22Rv1 (cell line): ENCODE results near the gene DHTKD1.

Experiments
- H3K27ac ChIP-seq: fragments of 450-650 bp; 2 replicates; pipeline ENCODE4 v1.5.1; 2017
- ZFX ChIP-seq: fragments of 450-650 bp; IDR thresholded peaks from 2 replicates; pipeline ENCODE4 v1.6.1; 2017; ENCODE audit warnings: antibody characterized with exemption, borderline replicate concordance
- TF ChIP-seq, protein P1 (sequence below): fragments of 450-650 bp; IDR thresholded peaks from 2 replicates; pipeline ENCODE4 v1.5.1; 2017; ENCODE audit warnings: mild to moderate bottlenecking

DHTKD1 gene

DNA sequence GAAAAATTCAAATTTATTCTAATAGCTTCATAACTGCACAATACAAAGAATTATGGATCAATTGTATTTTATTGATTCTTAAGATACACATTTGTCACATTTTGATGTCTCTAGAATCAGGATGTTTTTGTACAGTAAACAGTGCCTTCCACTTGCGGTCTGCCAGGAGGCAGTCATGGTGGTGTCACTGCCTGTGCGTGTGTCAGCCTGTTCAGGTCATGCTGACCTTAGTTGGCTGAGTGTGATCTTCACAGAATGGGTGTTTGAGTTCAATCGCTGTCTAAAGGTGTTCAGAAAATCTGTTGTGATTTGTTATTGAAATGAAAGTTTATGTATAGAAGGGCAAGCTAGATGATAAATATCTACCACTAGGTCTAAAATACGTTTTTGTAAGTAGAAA lies 81.4 kb downstream of the DHTKD1 start:
- H3K27ac ChIP-seq, result no peak overlapping the region
- TF ChIP-seq, protein P1, sequence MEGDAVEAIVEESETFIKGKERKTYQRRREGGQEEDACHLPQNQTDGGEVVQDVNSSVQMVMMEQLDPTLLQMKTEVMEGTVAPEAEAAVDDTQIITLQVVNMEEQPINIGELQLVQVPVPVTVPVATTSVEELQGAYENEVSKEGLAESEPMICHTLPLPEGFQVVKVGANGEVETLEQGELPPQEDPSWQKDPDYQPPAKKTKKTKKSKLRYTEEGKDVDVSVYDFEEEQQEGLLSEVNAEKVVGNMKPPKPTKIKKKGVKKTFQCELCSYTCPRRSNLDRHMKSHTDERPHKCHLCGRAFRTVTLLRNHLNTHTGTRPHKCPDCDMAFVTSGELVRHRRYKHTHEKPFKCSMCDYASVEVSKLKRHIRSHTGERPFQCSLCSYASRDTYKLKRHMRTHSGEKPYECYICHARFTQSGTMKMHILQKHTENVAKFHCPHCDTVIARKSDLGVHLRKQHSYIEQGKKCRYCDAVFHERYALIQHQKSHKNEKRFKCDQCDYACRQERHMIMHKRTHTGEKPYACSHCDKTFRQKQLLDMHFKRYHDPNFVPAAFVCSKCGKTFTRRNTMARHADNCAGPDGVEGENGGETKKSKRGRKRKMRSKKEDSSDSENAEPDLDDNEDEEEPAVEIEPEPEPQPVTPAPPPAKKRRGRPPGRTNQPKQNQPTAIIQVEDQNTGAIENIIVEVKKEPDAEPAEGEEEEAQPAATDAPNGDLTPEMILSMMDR, result no peak
- TF ChIP-seq ZFX, result no peak

DNA sequence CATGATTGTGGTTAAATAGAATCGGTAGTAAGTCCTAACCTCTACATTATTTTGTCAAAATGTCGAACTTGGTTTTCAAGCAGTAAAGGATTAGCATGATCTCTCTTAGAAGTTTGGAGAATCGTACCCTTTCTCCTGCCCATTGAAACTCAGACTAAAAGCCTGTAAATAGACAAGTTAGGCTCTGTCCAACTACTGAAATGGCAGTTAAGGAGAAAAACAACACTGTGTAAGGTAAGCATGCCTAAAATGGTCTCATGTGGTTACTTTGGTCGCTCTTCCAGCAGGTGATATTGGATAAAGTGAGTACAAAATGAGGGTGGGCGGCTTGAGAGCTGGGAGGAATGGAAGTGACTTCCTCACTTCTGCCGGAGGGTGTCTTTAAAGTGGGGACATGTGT lies 85.8 kb downstream of the DHTKD1 start:
- H3K27ac ChIP-seq, result no peak overlapping the region
- TF ChIP-seq, protein P1, result no peak
- no peak for TF ChIP-seq ZFX

DNA sequence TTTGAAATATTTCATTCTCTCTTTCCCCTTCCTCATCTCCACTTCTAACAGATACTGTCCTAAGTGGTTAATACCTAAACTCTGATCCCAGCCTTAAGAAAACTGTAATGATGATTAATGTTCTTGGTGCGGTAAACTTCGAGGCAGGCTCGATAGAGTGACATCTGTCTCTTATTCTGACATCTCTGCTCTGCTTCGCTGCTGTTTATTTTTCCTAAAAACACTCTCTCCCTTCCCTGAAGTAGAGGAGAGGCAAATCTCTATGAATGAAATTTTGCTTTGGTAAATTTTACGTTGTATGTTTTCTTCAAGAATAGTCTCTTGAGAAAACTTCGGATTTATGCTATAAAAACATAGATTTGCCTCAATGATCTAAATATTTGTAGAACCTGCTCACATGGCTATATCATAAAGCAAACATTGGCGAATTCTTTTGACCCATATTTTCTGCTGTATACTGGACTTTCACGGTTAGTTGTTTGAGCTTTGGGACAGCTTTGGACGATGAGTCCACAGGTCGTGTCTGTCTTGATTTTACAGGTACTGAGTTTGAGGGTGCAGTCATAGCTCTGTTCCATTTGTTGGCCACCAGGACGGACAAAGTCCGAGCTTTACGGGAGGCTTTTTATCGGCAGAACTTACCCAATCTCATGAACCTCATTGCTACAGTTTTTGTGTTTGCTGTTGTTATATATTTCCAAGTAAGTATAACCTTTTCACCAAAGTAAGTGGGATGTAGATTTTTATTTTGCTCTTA lies 87.8 kb downstream of the DHTKD1 start:
- TF ChIP-seq ZFX, result no peak
- TF ChIP-seq, protein P1, result no peak
- H3K27ac ChIP-seq, result no peak overlapping the region

DNA sequence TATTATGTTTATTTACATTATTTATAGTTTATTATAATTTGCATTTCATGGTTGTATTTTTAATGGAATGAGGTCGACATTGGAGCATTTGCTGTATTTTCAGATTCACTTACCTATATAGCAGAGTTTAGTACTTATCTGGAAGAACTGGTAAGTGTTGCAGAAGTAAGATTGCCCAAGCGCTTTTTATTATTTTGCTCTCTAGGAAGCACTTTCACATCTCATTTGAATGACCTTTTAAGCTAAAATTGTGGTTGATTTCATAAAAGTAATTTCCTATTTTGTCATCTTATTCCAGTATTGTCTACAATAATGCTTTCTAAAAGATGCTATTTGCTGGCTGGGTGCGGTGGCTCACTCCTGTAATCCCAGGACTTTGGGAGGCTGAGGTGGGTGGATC lies 89.4 kb downstream of the DHTKD1 start:
- TF ChIP-seq ZFX, result no peak
- TF ChIP-seq, protein P1, result no peak
- no peak overlapping the region for H3K27ac ChIP-seq

DNA sequence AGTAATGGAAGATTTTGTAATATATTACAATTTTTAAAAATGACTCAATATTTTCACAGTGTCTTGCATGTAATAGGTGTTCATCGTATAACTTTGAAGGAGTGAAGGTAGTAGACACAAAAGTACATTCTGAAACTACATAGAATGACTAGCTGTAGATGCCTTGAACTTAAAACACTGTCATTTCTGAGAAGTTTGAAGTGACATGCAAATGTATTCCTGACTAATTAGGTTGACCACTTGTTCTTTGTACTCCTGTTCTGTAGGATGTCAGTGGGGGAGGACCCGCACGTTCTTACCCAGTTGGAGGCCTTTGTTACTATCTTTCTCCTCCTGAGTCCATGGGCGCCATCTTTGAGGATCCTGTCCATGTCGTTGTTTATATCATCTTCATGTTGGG lies 91.9 kb downstream of the DHTKD1 start:
- no peak overlapping the region for H3K27ac ChIP-seq
- no peak for TF ChIP-seq ZFX
- TF ChIP-seq, protein P1, result no peak

DNA sequence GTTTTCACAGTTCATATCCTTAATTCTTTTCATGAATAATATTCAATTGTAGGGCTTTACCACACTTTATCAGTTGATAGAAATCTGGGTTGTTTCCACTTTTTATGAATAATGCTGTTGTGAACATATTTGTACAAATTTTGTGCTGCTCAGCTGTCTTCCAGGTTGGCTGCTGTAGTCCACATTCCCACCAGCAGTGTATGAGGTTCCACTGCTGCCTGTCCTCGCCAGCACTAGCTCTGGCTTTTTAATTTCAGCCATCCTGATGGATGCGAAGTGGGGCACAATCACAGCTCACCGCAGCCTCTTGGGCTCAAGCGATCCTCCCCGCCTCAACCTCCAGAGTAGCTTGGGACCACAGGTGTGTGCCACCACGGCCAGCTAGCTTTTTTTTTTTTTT lies 94.2 kb downstream of the DHTKD1 start:
- H3K27ac ChIP-seq, result no peak overlapping the region
- TF ChIP-seq, protein P1, result no peak
- TF ChIP-seq ZFX, result no peak

DNA sequence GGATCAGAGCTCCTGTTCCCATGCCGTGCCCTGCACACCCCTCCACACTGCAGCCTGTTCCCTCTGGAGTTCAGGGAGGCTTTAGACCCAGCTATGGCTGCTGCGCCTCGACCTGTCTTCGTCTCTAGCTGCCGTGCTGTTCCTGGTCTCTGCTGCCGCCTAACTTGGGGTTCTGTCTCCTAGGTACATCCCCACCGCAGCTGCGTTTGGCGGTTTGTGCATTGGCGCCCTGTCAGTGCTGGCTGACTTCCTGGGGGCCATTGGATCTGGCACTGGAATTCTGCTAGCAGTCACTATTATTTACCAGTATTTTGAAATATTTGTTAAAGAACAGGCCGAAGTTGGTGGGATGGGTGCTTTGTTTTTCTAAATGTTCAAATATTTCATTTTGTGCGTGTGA lies 95.3 kb downstream of the DHTKD1 start:
- no peak overlapping the region; the same call in 1 of the 2 replicates for H3K27ac ChIP-seq
- no peak for TF ChIP-seq ZFX

DNA sequence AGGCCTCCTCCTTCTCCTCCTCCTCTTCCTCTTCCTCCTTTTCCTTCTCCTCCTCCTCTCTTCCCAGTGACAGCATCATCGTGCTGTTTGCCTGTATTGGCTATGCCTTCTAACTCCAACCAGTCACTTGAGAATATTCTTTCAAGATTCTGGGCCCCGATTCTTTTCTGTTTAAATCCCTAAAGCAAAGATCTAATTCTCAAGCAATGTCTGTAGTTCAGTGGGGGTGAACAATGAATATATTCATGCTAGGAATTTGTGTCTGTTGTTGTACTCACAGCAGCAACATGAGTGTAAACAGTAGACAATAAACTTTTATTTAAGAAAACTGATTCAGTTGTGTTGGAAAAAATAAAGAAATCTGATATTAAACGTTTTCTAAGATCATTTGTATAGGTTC lies 96.3 kb downstream of the DHTKD1 start:
- no peak for TF ChIP-seq ZFX
- TF ChIP-seq, protein P1, result no peak
- no peak overlapping the region for H3K27ac ChIP-seq
